Thoracic aorta (tissue), 2 donors: ENCODE measurements around the gene MAML2. TPM values are rescaled to one million over a fixed set of nuclear protein-coding genes. Genes with fewer than 3 reads are reported as not detected.

Experiments
- ATAC-seq: fragments of 150-250 bp; one replicate; pipeline ENCODE4 v1.8.0; 2017; ENCODE audit warnings: low read depth; ENCODE audit not compliant: insufficient number of reproducible peaks, low FRiP score
- DNase-seq: peaks from one replicate; pipeline ENCODE4 v3.0.0-alpha.2; 2020; ENCODE audit warnings: low spot score
- H3K27ac ChIP-seq, 2 donors: fragments of 200-600 bp; sonication (generic); 1 replicate in 1 of 2; 2 replicates in 1 of 2; pipeline ENCODE4 v1.5.1; 2016; ENCODE audit warnings: mild to moderate bottlenecking in 2 of 2, moderate library complexity in 2 of 2
- H3K27me3 ChIP-seq: fragments of 200-600 bp; sonication (generic); replicated peaks from 2 replicates; pipeline ENCODE4 v1.6.0; 2016; ENCODE audit warnings: mild to moderate bottlenecking; ENCODE audit not compliant: insufficient read depth
- H3K36me3 ChIP-seq: fragments of 200-600 bp; sonication (generic); one replicate; pipeline ENCODE4 v1.5.1; 2016
- H3K4me1 ChIP-seq, 2 donors: fragments of 200-600 bp; sonication (generic); 1 replicate in 1 of 2; 2 replicates in 1 of 2; pipeline versions ENCODE4 v1.5.1 to v1.6.0; 2016; ENCODE audit warnings: low read depth in 2 of 2, mild to moderate bottlenecking in 1 of 2; ENCODE audit not compliant: control insufficient read depth in 1 of 2
- H3K4me3 ChIP-seq: fragments of 200-600 bp; sonication (generic); 2 replicates; pipeline ENCODE4 v1.5.1; 2016; ENCODE audit warnings: mild to moderate bottlenecking
- H3K9me3 ChIP-seq: fragments of 200-600 bp; sonication (generic); 2 replicates; pipeline ENCODE4 v1.5.1; 2016
- total RNA-seq, 2 donors: library from RNA; depleted of rRNA; stranded (reverse); fragments of >200 nt; gene quantifications; one replicate each; pipeline versions ENCODE4 v1.1.0 to v1.2.3, GENCODE V29; 2016
- TF ChIP-seq, protein P1 (sequence below): fragments of 200-600 bp; sonication (generic); IDR thresholded peaks from one replicate; pipeline ENCODE4 v1.5.1; 2019; ENCODE audit warnings: antibody characterized with exemption

Gene MAML2
- total RNA-seq, 2 donors from 2014 or later: 23.4 to 29.6 TPM

GRCh38 chr11:96067160-96067559 is 275.8 kb downstream of the MAML2 start:
- no peak overlapping the region for H3K4me3 ChIP-seq
- TF ChIP-seq, protein P1, sequence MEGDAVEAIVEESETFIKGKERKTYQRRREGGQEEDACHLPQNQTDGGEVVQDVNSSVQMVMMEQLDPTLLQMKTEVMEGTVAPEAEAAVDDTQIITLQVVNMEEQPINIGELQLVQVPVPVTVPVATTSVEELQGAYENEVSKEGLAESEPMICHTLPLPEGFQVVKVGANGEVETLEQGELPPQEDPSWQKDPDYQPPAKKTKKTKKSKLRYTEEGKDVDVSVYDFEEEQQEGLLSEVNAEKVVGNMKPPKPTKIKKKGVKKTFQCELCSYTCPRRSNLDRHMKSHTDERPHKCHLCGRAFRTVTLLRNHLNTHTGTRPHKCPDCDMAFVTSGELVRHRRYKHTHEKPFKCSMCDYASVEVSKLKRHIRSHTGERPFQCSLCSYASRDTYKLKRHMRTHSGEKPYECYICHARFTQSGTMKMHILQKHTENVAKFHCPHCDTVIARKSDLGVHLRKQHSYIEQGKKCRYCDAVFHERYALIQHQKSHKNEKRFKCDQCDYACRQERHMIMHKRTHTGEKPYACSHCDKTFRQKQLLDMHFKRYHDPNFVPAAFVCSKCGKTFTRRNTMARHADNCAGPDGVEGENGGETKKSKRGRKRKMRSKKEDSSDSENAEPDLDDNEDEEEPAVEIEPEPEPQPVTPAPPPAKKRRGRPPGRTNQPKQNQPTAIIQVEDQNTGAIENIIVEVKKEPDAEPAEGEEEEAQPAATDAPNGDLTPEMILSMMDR: no peak
- H3K9me3 ChIP-seq: no peaks in the 10 kb centered on the region
- ATAC-seq (no peak), DNase-seq (no peak)
- no peaks in the 10 kb centered on the region for H3K27me3 ChIP-seq
- peaks cover 3 to 33% of the 10 kb centered on the region in 2 donors for H3K4me1 ChIP-seq
- no peaks in the 10 kb centered on the region for H3K36me3 ChIP-seq
- H3K27ac ChIP-seq: no peak overlapping the region

DNA sequence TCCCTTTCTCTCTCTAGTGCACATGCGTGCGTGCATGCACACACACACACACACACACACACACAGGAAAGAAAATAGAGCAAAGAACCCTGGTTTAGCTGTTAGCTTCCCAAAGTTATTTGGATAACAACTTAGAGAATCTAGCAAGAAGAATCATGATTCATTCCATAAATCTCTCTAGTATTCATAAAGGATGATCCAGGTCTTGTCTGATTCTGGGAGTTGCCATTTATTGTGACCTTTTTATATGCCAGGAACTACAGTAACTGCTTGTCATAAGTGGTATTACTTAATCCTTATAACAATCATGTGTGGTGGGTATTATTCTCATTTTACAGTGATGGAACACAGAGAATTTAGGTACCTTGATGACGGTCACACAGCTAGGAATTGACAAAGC is 277.6 kb downstream of the MAML2 start:
- H3K36me3 ChIP-seq: no peaks in the 10 kb centered on the region
- no peaks in the 10 kb centered on the region for H3K27me3 ChIP-seq
- H3K4me3 ChIP-seq: no peak overlapping the region
- H3K9me3 ChIP-seq: no peaks in the 10 kb centered on the region
- no peak for ATAC-seq
- H3K4me1 ChIP-seq: peaks cover 3 to 30% of the 10 kb centered on the region in 2 donors
- DNase-seq: no peak
- TF ChIP-seq, protein P1: no peak
- no peak overlapping the region for H3K27ac ChIP-seq

DNA sequence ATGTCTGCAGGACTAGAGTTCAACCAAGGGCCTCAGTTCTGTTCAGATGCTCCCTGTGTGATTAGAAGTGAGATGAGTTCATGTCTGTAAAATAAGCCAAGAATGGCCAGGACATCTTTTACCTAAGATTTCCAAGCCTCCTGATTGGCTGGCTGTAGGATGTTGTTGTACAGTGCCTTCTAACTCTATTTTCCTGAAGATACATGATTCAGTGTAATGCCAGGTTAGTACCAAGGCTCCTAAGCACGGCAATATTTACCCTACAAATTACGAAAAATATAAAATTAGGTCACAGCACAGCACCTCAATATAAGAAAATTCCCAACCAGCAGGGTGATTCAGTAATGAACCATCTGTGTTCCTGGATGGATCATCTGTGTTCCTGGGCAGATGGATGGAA is 279.1 kb downstream of the MAML2 start:
- Histone ChIP-seq H3K4me3 (no peak overlapping the region), H3K4me1 (peaks cover 3 to 31% of the 10 kb centered on the region in 2 donors), H3K9me3 (no peaks in the 10 kb centered on the region), H3K36me3 (no peaks in the 10 kb centered on the region), H3K27me3 (no peaks in the 10 kb centered on the region), H3K27ac (no peak overlapping the region)
- ATAC-seq (no peak), DNase-seq (no peak)
- TF ChIP-seq, protein P1: no peak

DNA sequence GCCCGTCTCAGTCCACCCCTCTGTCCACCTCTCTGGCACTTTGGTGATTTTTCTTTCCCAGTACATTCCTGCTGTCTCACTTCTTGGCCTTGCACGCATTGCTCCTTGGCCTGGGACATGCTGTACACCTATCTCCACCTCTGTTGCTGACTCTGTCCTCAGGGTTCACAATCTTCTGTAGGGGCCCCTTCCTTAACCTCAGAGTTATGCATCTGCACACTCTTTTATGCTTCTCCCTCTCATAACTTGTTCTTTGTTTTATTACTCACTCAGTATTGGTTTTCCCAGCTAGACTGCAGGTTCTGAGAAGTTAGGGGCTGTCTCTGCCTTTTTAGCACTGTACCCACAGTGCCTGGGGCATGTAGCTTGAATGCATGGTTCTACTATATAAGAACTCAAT is 279.9 kb downstream of the MAML2 start:
- Histone ChIP-seq H3K9me3 (no peaks in the 10 kb centered on the region), H3K36me3 (no peaks in the 10 kb centered on the region), H3K27ac (no peak overlapping the region), H3K27me3 (no peaks in the 10 kb centered on the region), H3K4me3 (no peak overlapping the region), H3K4me1 (peaks cover 3 to 39% of the 10 kb centered on the region in 2 donors)
- no peak for DNase-seq
- TF ChIP-seq, protein P1: no peak
- ATAC-seq: no peak

DNA sequence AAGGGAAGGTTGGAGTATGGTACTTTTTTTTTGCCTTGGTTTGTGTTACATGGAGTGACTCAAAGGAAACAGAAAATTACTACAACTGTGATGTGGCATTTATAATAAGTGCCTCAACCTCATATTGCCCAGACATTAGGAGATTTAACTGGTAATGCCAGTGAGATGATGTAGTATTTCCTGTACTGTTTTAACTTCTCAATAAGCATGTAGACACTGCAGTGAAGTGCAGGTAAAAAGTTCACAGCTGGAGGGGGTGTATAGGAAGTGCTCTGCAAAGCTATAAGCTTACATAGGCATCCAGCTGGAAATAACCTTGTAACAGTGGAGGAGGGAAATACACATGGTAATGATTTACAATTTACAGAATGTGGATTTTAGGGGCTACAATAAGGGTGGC is 280.9 kb downstream of the MAML2 start:
- DNase-seq: no peak
- no peak overlapping the region for H3K4me3 ChIP-seq
- ATAC-seq: peak; percentile 65
- peaks cover 3 to 45% of the 10 kb centered on the region in 2 donors for H3K4me1 ChIP-seq
- TF ChIP-seq, protein P1: no peak
- H3K36me3 ChIP-seq: no peaks in the 10 kb centered on the region
- no peaks in the 10 kb centered on the region for H3K27me3 ChIP-seq
- no peaks in the 10 kb centered on the region for H3K9me3 ChIP-seq
- no peak overlapping the region for H3K27ac ChIP-seq
